RWPE1 (cell line): ENCODE measurements around the gene LCN1.

Experiments
- CTCF ChIA-PET: fragments of 350-600 bp; sonication (Branson Sonifier 250); formaldehyde crosslinking; extraction: SDS; loops from one replicate; lab custom pipeline; 2021; lab: Yijun Ruan, JAX
- POLR2A ChIA-PET: fragments of 400-600 bp; formaldehyde crosslinking; extraction: SDS; loops from one replicate; lab custom pipeline; 2020; ENCODE audit warnings: antibody characterized with exemption; ENCODE audit not compliant: low non-redundant PET; lab: Yijun Ruan, JAX
- DNase-seq: peaks from one replicate; pipeline ENCODE4 v3.0.0; 2012; ENCODE audit warnings: low spot score
- H3K27ac ChIP-seq: fragments of 450-650 bp; 2 replicates; pipeline ENCODE4 v1.5.1; 2017
- CTCF ChIP-seq: fragments of 450-650 bp; conservative IDR thresholded peaks from 2 replicates; pipeline ENCODE4 v1.5.1; 2017; ENCODE audit warnings: low read depth, mild to moderate bottlenecking

The LCN1 gene

GRCh38 chr9:135574943-135575342 lies 53.7 kb downstream of the LCN1 start:
- no peak for TF ChIP-seq CTCF
- no peak overlapping the region for H3K27ac ChIP-seq
- DNase-seq: no peak
- POLR2A ChIA-PET: no interaction called here
- CTCF ChIA-PET: interaction anchor here (0.6 kb wide), 1 partner anchor 807 kb away, joined by 3 read pairs; no protein-coding TSS in a partner anchor
